Inflammatory macrophage treated with lipopolysaccharide for 1 hour (primary cell): ENCODE data around the gene IL3RA.
"Not testable (repeated sequence)": the region's sequence is repeated elsewhere in the genome, so short reads cannot be mapped to it uniquely, and the experiment has no call there.

Experiments
- DNase-seq, 2 donors: peaks; one replicate each; pipeline ENCODE4 v3.0.0-alpha.2; 2020 to 2022

IL3RA gene

GRCh38 chrX:1400742-1401471 is 64.3 kb downstream of the IL3RA start:
- no peak for DNase-seq

DNA sequence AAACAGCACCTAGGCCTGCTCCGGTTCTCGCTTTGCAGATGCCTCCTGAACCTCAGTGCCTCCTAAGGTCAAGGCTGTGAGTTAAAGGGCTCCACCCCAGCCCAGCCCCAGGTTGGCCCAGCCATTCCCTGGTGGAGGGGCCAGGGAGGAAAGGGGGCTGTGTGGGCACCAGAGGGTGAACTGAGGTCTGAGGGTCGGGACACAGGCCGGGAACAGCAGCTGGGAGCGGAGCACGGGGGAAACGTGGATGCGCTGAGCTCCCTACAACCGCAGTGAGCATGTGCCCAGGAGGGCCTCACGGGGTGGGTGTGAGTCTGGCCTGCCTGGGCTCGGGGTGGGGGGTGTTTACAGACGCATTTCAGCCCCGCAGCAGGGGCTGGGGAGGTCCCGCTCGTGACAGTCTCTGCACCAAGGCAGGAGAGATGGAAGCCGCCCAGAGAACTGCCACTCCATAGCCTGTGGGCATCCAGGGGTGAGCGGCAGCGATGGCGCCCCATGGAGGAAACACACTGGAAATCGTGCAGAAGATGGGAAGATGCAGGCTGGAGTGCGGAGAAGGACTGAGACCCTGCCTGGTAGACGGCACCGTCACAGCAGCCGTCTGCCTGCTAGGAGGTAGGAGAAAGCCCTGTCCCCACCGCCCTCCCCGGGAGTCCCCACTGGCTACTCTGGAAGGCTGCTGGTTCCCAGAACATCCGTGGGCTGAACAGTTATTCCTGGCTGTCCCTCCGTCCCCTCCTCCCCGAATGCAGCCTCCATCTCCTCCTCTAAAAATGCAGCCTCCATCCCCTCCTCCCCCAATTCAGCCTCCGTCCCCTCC is 65.2 kb downstream of the IL3RA start:
- DNase-seq, result no peak

GRCh38 chrX:1403228-1403627 is 66.6 kb downstream of the IL3RA start:
- no peak for DNase-seq

DNA sequence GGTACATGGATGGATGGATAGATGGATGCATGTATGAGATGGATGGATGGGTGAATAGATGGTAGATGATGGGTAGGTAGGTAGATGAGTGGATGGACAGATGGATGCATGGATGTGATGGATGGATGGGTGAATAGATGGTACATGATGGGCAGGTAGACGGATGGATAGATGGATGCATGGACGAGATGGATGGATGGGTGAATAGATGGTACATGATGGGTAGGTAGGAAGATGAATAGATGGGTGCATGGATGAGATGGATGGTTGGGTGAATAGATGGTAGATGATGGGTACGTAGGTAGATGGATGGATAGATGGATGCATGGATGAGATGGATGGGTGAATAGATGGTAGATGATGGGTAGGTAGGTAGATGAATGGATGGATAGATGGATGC is 67.3 kb downstream of the IL3RA start:
- DNase-seq, result not testable (repeated sequence)

GRCh38 chrX:1405769-1406168 is 69.2 kb downstream of the IL3RA start:
- DNase-seq, result not testable (repeated sequence)

- no peak for DNase-seq
These were observed 70.5 kb downstream of the IL3RA start for GRCh38 chrX:1407035-1407434.

DNA sequence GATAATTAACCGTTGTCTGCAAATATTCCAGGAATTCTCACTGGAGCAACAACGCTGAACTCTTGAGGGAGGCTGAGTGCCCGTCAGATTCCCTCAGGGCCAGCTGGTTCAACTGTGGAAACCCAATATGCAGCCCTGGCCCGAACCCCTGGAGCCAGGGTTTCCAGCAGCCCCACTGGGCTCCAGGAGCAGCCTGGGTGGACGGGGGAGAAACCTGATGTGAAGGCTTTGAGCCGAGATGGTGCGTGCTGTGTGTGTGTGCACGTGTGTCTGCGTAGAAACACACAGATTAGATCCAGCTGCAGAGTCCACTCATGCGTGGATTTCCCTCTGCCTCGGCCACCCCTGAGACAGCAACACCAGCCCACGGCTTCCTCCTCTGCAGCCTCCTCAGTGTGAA is 74.7 kb downstream of the IL3RA start:
- DNase-seq, result no peak

DNA sequence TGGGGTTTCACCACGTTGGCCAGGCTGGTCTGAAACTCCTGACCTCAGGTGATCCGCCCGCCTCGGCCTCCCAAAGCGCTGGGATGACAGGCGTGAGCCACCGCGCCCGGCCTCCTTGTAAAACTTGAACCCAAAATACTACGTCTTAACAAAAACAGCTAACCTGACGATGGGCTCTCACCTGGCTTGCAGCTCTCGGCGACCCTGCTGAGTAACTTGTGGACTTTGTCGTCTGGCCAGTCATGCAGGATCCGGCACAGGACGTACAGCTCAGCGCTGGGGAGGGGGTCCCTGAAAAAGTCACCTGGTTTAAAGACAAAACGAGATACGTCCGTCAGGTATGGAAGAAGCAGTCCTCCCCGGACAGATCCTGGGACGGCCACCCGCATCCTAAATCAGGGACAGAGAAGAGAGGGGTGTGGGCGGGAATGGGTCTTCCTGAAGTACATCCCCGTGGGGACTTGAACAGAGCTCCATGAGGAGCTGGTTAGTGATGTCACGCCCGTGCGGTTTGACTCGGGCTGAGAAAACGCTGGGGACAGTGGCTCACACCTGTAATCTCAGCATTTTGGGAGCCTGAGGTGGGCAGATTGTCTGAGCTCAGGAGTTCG is 76.1 kb downstream of the IL3RA start:
- no peak for DNase-seq

- DNase-seq, result no peak
These were observed 79.8 kb downstream of the IL3RA start for GRCh38 chrX:1416327-1416784.

DNA sequence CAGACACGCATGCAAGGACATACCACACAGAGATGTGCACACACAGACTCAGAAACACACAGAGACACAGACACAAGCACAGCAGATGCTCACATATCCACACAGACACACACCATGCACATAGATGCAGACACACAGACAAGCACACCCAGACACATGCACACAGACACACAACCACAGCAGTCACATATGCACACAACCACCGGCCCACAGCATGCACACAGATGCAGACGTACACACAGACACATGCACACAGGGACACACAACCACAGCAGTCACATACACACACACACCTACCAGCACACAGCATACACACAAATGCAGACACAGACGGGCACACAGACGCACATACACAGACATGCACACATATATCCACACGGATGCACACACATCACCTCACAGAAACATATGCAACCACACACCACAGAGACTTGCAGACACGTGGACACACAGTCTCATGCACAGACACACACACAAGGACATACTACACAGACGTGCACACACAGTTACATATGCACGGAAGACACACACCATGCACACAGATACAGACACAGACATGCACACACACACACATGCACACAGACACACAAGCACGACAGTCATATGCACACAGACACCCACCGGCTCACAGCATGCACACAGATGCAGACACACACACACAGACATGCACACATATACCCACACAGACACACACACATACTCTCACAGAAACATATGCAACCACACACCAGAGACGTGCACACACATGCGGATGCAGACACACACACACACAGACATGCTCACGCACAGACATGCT is 80.6 kb downstream of the IL3RA start:
- DNase-seq, result no peak

DNA sequence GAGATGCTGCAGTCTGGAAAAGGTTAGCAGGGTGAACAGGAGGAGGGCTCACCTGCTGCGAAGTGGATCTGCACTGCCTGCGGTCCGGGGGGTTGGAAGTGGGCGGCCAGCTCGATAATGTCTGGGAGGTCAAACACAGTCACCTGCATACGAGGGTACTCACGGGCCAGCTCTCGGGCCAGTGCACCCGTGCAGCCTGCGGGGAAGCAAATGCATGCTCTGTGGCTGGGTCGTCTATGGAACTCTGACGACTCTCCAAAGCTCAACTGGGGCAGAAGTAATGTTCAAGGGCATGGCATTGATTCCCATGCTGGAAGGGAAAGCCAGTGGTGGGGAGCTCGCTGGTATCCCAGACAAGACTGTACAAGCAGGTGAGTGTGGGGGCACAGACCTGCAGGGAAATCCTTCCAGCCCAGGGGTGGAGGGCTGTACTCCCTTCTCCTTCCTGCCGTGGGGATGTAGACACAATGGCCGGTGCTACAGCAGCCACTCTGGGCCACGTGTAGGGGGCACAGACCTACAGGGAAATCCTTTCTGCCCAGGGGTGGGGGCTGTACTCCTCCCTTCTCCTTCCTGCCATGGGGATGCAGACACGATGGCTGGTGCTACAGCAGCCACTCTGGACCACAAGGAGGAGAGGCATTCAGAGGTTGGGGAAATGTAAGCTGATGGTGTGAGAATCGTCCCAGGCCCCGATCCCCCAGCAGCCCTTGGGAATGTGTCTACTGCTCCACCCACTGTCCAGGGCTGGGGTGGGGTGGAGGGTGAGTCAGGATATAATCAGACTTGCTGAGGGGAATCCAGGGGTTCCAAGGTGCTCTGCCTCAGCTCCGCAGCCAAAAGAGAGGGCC is 81.6 kb downstream of the IL3RA start:
- DNase-seq, result no peak

GRCh38 chrX:1418901-1419544 is 82.4 kb downstream of the IL3RA start:
- DNase-seq, result no peak

DNA sequence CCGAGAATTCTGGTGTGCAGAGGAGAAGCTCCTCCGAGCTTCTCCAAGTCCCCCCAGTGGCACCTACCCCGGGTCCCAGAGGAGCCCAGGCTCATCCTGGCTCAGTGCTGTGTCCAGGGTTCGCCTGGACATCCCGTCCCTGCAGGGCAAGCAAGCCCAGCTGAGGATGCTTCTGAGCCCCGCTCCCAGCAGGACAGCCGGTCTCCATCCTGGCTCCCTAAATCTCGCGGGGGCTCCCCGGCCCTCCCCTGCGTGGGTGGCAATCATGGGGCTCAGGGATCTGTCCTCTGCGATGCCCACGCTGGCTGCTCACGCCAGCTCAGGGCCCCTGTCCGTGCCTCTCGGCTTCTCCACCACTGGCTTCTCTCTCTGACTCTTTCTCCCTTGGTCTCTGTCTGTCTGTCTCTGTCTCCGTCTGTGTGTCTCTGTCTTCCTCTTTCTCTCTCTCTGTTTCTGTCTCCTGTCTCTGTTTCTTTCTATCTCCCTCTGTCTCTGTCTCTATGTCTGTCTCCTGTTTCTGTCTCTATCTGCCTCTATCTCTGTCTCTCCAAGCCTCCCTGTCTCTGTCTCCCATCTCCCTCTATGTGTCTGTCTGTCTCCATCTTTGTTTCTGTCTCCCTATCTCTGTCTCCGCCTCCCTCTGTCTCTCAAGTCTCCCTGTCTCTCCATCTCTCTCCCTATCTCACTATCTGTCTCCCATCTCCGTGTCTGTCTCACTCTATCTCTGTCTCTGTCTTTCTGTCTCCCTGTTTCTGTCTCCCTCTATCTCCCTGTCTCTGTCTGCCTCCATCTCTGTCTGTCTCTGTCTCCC is 83.2 kb downstream of the IL3RA start:
- DNase-seq, result no peak

GRCh38 chrX:1420371-1420770 is 83.8 kb downstream of the IL3RA start:
- DNase-seq, result no peak

GRCh38 chrX:1421433-1422134 is 85.0 kb downstream of the IL3RA start:
- no peak for DNase-seq

DNA sequence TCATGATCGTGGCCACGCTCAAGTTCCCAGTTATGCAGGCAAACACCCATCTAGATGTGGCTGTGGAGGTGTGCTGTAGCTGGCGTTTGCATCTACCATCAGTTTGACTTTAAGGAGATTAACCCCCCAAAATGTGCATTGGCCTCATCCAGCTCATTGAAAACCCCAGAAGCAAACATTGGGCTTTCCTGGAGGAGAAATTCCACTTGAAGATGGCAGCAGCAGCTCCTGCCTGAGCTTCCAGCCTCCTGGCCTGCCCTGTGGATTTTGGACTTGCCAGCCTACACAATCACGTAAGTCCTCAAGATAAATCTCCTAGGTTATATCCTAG is 85.5 kb downstream of the IL3RA start:
- no peak for DNase-seq

- DNase-seq, result no peak
These were observed 86.6 kb downstream of the IL3RA start for GRCh38 chrX:1423215-1423614.

- no peak for DNase-seq
These were observed 87.7 kb downstream of the IL3RA start for GRCh38 chrX:1424147-1424851.

DNA sequence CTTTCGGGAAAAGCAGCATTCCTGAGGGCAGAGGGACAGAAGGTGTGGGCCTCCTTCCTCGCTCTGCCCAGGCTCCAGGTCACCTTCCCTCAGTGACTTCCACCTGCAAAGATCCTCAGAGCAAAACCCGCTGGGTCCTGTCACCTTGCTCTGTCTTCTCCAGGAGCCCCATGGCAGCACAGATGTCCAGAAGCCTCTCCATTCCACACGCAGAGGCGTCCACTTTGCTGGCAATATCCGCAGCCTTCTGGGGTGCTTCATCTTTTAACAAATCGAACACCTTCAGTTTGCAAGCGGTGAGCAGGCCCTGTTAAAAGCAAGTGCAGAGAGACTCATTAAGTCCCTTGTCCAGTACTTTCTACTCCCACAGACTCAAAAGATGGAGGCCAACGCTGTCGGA is 88.8 kb downstream of the IL3RA start:
- DNase-seq, result no peak
